Measurements from ENCODE around the gene ZNF132.
A peak's percentile ranks its signal among the peaks of the same experiment; 100 is the strongest.

The ZNF132 gene

GRCh38 chr19:58386576-58387337 is 53.2 kb downstream of the ZNF132 start, which contains the start of gene RPS5:
Gene RPS5 (plus strand): TSS chr19:58387269. CDS start chr19:58388138, 869 bp downstream.
- peak; percentile 96 for DNase-seq (ENCODE audit: low read depth)

GRCh38 chr19:58385891-58386575 is 53.9 kb downstream of the ZNF132 start:
- DNase-seq (ENCODE audit: low read depth), result no peak

GRCh38 chr19:58385313-58385890 is 54.6 kb downstream of the ZNF132 start:
- DNase-seq (ENCODE audit: low read depth), result no peak

- DNase-seq (ENCODE audit: low read depth), result no peak
Observed at GRCh38 chr19:58382997-58383603, 56.9 kb downstream of the ZNF132 start.

Data from GM04504 (cell line).